ENCODE results near the gene PDX1.

The PDX1 gene

DNA sequence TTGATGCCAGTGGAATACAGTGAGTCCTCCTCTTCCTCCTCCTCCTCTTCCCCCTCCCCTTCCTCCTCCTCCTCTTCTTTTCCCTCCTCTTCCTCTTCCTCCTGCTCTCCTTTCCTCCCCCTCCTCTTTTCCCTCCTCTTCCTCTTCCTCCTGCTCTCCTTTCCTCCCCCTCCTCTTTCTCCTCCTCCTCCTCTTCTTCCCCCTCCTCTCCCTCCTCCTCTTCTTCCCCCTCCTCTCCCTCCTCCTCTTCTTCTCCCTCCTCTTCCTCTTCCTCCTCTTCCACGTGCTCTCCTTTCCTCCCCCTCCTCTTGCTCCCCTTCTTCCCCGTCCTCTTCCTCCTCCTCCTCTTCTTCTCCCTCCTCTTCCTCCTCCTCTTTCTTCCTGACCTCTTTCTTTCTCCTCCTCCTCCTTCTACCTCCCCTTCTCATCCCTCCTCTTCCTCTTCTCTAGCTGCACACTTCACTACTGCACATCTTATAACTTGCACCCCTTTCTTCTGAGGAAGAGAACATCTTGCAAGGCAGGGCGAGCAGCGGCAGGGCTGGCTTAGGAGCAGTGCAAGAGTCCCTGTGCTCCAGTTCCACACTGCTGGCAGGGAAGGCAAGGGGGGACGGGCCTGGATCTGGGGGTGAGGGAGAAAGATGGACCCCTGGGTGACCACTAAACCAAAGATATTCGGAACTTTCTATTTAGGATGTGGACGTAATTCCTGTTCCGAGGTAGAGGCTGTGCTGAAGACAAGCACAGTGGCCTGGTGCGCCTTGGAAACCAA is 5.6 kb downstream of the PDX1 start:
- DNase-seq = no peak
- Histone ChIP-seq H3K27ac (no peak overlapping the region), H3K9me3 (ENCODE audit: severe bottlenecking) (peaks cover 77% of the 10 kb centered on the region), H3K36me3 (no peaks in the 10 kb centered on the region), H3K4me3 (ENCODE audit: low read depth, low read length) (no peak overlapping the region), H3K27me3 (ENCODE audit: insufficient read depth, low read depth, severe bottlenecking) (peaks cover 100% of the 10 kb centered on the region)
- no peak for TF ChIP-seq CTCF (IDR thresholded peaks at IDR 0.05; ENCODE audit: low read depth, low read length)

- Histone ChIP-seq H3K36me3 (no peaks in the 10 kb centered on the region), H3K4me3 (ENCODE audit: low read depth, low read length) (no peak overlapping the region), H3K27ac (no peak overlapping the region), H3K9me3 (ENCODE audit: severe bottlenecking) (peaks cover 70% of the 10 kb centered on the region), H3K27me3 (ENCODE audit: insufficient read depth, low read depth, severe bottlenecking) (peaks cover 100% of the 10 kb centered on the region)
- TF ChIP-seq CTCF (IDR thresholded peaks at IDR 0.05; ENCODE audit: low read depth, low read length) = no peak
- no peak for DNase-seq
Observed at GRCh38 chr13:27926644-27927434, 7.0 kb downstream of the PDX1 start.

DNA sequence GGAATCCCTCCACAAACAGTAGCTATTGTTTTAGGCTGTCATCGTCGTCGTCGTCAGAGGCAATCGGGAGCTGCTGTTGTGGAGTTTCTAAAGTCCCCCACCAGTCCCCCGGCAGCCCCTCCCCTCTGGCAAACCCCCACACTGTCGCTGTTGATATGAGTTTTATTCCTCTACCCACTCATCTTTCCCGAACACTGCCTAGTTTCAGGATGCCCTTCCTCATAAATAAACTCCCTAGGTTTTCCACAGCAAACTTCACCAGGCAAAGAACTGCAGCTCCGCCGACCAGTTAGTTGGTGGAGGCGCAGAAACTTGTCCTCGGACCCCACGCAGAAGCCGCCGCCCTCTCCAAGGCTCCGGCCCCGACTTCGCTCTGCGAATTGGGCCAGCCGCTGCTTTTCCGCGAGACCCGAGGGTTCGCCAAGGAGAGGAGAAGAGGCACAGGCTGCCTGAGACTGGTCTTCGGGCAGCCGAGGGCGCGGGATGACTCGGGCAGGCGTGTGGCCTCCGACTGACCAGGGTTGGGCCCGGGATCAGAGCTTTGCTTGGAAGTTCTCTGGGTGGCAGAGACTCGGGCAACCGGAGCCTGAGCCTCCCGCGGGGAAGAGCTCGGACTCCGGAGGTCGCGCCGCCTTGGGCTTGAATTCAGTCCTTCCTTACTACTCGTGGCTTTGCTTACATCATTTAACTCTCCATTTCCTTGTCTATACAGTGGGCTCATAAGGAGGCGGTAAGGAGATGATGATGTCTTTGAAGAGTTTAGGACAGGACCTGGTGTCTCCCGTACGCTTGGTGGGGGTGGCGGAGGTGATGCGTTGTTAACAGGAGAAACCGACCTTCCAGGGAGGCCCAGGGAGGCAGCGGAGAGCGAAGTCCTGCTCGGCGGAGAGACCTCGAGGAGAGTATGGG is 7.9 kb downstream of the PDX1 start:
- no peak for TF ChIP-seq CTCF (IDR thresholded peaks at IDR 0.05; ENCODE audit: low read depth, low read length)
- peaks cover 100% of the 10 kb centered on the region for H3K27me3 ChIP-seq (ENCODE audit: insufficient read depth, low read depth, severe bottlenecking)
- H3K36me3 ChIP-seq = no peaks in the 10 kb centered on the region
- no peak overlapping the region for H3K27ac ChIP-seq
- peaks cover 61% of the 10 kb centered on the region for H3K9me3 ChIP-seq (ENCODE audit: severe bottlenecking)
- DNase-seq = no peak
- no peak overlapping the region for H3K4me3 ChIP-seq (ENCODE audit: low read depth, low read length)

DNA sequence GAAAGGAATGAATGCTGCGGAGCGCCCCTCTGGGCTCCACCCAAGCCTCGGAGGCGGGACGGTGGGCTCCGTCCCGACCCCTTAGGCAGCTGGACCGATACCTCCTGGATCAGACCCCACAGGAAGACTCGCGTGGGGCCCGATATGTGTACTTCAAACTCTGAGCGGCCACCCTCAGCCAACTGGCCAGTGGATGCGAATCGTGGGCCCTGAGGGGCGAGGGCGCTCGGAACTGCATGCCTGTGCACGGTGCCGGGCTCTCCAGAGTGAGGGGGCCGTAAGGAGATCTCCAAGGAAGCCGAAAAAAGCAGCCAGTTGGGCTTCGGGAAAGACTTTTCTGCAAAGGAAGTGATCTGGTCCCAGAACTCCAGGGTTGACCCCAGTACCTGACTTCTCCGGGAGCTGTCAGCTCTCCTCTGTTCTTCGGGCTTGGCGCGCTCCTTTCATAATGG is 8.6 kb downstream of the PDX1 start:
- H3K27me3 ChIP-seq (ENCODE audit: insufficient read depth, low read depth, severe bottlenecking) = peaks cover 100% of the 10 kb centered on the region
- no peaks in the 10 kb centered on the region for H3K36me3 ChIP-seq
- H3K4me3 ChIP-seq (ENCODE audit: low read depth, low read length) = no peak overlapping the region
- peaks cover 58% of the 10 kb centered on the region for H3K9me3 ChIP-seq (ENCODE audit: severe bottlenecking)
- no peak overlapping the region for H3K27ac ChIP-seq
- TF ChIP-seq CTCF (IDR thresholded peaks at IDR 0.05; ENCODE audit: low read depth, low read length) = no peak
- no peak for DNase-seq

GRCh38 chr13:27928805-27929753 is 9.3 kb downstream of the PDX1 start:
- no peak overlapping the region for H3K27ac ChIP-seq
- H3K4me3 ChIP-seq (ENCODE audit: low read depth, low read length) = no peak overlapping the region
- H3K9me3 ChIP-seq (ENCODE audit: severe bottlenecking) = peaks cover 51% of the 10 kb centered on the region
- peaks cover 100% of the 10 kb centered on the region for H3K27me3 ChIP-seq (ENCODE audit: insufficient read depth, low read depth, severe bottlenecking)
- no peaks in the 10 kb centered on the region for H3K36me3 ChIP-seq
- no peak for TF ChIP-seq CTCF (IDR thresholded peaks at IDR 0.05; ENCODE audit: low read depth, low read length)
- no peak for DNase-seq
